Measurements from ENCODE around the gene KCNK2.

KCNK2 gene, protein sequence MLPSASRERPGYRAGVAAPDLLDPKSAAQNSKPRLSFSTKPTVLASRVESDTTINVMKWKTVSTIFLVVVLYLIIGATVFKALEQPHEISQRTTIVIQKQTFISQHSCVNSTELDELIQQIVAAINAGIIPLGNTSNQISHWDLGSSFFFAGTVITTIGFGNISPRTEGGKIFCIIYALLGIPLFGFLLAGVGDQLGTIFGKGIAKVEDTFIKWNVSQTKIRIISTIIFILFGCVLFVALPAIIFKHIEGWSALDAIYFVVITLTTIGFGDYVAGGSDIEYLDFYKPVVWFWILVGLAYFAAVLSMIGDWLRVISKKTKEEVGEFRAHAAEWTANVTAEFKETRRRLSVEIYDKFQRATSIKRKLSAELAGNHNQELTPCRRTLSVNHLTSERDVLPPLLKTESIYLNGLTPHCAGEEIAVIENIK

DNA sequence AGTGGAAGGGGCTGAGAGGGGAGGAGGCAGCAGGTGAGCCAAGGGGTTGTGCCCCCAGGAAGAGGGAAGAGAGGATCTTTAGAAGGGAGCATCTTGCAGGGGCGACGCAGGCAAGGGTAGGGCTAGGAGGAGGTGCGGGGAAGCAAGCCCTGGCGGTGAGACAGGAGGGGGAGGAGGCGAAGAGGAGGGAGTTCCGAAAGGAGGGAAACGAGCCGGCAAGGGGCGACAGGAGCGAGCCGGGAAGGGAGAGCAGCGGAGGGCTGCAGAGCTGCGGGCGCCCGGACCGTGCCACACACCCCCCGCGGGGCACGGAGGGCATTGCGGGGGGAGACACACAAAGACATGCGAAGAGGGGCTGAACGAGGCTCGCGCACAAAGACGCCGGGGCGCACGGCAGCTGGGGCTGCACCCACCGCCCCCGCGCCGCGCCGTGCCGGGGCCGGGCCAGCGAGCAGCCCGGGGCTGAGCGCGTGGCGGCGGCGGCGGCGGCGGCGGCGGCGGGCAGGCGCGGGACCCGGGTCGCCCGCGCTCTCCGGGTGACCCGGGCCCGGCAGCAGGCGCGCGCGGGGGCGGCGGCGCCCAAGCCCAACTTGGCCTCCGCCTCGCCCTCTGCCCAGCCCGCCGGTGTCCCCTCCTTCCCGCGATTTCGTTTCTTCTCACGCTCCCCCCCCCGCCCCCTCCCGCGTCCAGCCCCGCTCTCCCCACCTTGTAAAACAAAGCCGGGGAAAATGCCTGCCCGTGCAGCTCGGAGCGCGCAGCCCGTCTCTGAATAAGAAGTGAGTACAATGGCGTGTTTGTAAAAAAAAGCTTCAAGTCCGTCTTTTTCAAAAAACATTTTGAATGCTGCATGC lies at the start of gene KCNK2:
Gene KCNK2 (plus strand): TSS at position 206 of the 851 bp plus-strand sequence. CDS start 649 bp downstream, outside the sequence.
- peak; percentile 72 for DNase-seq (ENCODE audit: low spot score)

DNA sequence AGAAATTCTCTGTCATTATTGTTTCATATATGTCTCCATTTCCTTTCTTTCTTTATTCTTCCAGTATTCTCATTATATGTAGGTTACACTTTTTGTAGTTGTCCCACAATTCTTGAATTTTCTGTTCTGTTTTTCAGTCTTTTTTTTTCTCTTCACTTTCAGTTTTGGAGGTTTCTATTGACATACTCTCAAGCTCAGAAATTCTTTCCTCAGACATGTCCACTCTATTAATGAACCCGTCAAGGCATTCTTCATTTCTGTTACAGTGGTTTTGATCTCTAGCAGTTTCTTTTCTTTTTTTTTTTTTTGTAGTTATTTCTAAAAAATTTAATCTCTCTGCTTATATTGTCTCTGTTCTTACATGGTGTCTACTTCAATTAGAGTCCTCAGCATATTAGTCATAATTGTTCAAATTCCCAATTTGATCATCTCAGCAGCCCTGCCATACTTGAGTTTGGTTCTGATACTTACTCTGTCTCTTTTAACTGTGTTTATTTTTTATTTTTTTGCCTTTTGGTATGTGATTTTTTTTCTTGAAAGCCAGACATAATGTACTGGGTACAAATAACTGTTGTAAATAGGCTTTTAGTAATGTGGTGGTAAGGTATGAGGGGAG lies 49.5 kb upstream of the KCNK2 start:
- DNase-seq (ENCODE audit: low spot score) = no peak

DNA sequence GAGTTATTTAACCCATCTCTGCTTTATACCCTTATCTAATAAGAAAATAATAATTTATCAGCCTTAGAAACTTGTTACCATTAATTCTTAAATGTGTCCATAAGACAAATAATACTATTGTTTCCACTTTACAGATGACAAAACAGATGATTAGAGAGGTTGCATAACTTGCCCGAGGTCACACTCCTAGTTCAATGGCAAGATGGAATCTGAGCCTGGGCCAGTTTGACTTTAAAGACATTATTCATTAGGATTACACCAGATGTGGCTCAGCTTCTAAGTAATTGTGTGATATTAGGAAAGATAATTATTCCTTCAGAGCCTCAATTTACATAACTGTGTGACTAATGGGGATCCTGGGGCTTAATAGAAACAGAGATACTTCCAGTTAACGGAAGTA lies 42.3 kb upstream of the KCNK2 start:
- no peak for DNase-seq (ENCODE audit: low spot score)

DNA sequence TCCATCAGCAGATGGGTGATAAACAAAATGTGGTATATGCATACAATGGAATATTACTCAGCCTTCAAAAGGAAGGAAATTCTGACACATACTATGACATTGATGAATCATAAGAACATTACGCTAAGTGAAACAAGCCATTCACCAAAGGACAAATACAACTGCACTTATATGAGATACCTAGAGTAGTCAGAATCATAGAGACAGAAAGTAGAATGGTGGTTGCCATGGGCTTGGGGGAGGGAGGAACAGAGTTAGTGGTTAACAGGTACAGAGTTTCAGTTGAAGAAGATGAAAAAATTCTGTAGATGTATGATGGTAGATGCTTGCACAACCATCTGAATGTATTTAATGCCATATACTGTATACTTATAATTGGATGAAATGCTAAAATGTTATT lies 39.1 kb upstream of the KCNK2 start:
- DNase-seq (ENCODE audit: low spot score) = no peak

DNA sequence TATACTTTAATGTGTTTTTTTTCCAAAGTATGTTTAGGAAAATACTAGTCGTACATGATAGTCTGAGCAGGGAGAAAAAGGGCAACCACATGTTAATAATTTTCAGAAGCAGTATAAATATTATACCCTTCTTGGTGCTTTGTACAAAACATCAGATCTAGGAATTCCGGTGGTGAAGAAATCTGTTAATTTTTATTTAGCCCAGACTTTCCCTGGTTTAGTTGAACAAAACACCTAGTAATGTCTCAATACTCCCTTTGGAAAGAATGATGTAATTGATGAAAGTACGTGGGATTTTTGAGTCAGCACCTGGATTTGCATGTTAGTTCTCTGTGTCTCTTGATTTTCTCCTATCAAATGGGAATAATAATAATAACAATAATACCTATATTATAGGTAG lies 38.4 kb upstream of the KCNK2 start:
- DNase-seq (ENCODE audit: low spot score) = no peak

DNA sequence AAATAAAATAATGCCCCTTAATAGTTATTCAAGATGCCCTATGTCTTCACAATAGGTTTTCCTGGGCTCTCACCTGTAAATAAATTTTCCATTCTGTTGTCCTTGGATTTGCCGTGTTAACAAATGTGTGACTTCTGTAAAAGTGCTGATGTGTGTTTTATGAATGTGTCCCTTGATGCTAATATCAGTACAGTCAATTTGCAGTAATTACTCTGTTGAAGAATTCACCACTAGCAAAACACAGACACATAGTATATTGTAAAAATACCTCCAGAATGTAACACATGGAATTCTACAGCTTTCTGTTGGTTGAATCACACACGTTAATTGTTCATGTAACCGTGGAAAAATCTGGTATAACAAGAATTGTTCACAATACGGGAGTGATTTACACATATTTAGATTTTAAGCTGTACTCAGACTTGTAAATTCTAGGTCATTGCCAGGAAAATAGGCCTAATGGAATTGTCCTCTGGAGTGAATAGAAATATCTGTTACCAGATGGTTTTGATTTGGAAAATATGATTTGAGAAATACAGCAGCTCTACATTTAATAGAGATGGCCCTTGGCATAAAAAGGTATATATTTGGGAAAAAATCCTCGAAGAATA lies 36.7 kb upstream of the KCNK2 start:
- DNase-seq (ENCODE audit: low spot score) = peak; percentile 22

DNA sequence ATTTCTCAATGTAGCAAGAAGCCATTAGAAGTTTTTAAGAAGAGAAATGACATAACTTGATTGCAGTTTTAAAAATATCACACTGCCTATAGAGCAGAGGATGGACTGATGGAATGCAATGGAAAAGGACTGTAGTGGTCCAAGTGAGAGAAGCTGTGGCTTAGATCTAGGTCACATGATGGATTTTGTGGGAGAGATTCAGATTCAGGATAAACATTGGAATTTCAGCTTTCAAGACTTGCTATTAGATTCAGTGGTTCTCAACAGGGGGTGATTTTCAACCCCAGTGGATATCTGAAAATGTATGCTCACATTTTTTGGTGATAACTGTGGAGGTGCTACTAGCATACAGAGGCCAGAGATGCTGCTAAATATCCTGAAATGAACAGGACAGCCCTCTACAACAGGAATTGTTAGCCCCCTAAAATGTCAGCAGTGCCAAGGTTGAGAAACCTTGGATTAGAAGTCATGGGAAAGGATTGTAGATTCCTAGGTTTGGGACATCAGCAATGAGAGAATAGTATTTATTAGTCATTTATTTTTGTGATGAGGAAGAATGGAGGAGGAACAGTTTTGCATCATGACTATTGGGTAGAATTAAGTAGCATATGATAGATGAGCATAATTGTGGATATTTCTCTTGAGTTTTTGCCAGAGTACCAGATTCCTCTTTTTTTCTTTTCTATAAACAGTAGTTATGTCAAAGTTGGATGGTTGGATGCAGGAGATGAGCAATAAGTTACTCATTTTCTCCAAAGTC lies 30.1 kb upstream of the KCNK2 start:
- DNase-seq (ENCODE audit: low spot score) = peak; percentile 40

DNA sequence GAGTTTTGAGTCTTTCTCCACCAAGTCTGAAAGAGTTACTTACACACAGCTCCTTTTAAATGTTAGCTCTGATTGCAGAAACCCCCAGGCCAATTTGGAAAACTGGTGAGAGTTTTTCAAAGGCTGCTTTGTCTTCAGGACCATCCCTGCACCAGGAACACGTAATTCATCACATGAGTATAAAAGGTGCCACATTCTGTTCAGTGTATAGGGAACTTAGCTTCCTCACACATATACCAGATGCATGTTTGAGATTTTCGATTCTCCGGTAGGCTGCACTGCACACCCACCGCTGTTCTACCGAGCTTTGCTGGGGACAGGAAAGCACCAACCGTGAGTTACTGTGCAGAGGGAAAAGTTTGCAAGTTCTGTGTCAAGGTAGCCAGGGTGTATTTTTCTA lies 28.3 kb upstream of the KCNK2 start:
- no peak for DNase-seq (ENCODE audit: low spot score)

DNA sequence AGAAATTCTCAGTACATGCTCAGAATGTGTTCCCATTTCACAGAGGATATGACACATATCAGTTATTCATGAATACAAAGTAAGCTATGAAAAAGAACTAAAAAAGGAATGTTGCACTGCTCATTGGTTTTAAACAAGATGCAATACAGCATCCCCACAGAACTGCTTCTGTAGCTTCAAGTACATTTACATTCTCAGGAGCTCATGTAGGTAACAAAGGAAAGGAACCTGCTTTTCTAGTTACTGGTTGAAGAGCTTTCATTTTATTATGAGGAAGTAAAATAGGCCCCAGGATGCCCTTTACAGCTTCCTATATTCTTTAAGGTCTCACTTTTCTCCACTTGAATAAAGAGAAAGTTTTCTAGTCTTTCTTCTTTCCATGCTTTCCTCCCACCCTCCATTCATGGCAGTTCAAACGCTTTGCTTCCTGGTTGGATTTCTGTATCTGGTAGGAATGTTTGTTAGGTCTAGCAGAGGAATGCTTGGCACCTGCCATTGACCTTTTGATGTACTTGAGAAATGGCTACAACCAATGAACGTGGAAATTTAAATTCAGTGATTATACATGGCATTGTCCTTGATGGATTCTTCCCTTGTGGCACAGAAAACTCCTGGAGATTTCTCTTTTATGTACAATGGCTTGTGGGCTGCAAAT lies 27.1 kb upstream of the KCNK2 start:
- no peak for DNase-seq (ENCODE audit: low spot score)

DNA sequence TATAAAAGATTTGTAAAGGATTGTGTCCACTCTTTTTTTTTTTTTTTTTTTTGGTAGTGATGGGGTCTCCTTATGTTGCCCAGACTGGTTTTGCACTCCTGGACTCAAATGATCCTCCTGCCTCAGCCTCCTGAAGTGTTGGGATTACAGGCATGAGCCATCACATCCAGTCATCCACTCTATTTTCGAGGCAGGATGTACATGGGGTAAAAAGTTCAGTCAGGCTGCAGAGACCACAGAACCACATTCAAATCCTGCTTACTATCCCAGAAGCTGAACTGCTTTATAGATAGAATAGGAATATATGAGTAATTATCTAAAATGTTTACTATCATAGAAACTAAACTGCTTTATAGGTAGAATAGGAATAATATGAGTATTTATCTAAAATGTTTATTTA lies 26.0 kb upstream of the KCNK2 start:
- no peak for DNase-seq (ENCODE audit: low spot score)

DNA sequence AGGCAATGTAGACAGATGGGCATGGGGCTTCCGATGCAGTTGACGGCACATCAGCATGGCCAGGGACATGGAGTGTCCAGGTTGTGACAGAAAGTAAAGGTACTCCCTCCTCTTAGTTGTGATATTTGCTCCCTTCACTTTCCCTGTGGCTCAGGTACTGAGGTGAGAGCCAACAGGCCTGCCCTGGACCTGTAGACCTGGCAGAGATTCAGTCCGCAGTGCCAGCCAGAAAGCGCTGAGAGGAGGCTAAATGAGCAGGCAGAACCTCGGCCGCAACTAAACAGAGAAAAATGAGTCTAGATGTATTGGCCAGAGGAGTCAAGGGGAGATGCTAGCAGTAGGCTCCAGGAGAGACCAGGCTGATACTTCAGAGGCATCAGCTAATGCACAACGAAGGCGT lies 22.6 kb upstream of the KCNK2 start:
- DNase-seq (ENCODE audit: low spot score) = no peak

DNA sequence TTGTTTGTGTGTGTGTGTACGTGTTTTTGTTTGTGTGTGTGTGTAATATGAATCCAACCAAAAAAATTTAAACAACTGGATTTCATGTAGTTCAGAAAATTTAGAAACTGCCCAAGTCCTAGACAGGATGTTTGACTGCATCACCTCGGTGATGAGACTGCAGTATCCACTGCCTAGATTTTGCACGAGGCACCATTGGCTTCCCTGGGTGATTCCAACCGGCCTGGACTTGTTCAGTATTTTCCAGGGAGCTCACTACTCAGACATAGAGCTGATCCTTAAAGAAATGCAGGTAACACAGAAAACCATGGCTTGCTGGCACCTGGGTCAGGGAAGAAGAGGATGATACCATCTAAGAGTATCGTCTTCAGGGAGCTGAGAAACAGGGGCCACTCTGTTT lies 18.2 kb upstream of the KCNK2 start:
- no peak for DNase-seq (ENCODE audit: low spot score)

DNA sequence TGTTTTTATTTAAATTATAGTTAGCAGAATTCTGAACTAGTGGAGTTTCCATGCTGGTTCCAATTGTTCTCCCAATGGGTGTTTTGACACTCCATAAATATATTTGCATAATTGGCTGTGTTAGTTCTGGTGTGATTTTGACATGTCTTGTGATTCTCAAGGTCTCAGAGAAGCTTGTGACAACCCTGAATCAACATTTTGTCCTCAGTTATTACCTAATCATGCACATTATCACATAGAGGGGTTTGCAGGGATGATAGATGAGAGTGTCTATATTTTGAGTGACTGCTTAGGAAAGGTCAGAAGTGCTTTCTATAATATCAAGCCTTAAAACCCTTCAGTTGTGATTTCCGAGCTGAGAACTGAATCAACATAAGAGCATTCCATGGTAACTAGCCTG lies 11.5 kb upstream of the KCNK2 start:
- no peak for DNase-seq (ENCODE audit: low spot score)

DNA sequence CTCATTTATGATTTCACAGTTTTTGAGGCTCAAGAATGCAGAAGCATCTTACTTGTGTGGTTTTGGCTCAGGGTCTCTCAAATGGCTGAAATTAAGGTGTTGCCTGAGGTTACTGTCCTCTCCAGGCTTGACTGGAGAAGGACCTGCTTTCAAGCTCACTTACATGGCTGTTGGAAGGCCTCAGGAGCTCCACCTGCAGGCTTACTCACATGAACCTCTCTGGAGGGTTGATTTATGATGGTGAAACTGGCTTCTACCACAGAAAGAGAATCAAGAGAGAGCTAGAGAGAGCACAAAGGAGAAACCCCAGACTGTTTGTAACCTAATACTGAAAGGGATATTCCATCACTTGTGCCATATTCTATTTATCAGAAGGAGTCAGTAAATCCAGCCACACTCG lies 6.2 kb upstream of the KCNK2 start:
- no peak for DNase-seq (ENCODE audit: low spot score)

DNA sequence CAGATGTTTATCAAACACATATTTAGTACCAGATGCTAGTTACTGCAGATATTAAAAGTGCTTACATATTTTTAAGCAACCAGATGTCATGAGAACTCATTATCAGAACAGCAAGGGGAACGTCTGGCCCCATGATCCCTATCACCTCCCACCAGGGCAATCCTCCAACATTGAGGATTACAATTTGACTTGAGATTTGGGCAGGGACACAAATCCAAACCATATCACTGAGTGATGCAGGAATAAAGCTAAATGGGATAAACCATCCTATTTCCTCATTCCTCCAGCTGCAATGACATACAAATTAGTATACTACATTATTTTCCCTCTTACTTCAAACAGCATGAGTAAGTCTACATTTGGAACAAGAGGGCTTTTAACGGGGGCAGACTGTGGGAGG lies 3.1 kb upstream of the KCNK2 start:
- no peak for DNase-seq (ENCODE audit: low spot score)

DNA sequence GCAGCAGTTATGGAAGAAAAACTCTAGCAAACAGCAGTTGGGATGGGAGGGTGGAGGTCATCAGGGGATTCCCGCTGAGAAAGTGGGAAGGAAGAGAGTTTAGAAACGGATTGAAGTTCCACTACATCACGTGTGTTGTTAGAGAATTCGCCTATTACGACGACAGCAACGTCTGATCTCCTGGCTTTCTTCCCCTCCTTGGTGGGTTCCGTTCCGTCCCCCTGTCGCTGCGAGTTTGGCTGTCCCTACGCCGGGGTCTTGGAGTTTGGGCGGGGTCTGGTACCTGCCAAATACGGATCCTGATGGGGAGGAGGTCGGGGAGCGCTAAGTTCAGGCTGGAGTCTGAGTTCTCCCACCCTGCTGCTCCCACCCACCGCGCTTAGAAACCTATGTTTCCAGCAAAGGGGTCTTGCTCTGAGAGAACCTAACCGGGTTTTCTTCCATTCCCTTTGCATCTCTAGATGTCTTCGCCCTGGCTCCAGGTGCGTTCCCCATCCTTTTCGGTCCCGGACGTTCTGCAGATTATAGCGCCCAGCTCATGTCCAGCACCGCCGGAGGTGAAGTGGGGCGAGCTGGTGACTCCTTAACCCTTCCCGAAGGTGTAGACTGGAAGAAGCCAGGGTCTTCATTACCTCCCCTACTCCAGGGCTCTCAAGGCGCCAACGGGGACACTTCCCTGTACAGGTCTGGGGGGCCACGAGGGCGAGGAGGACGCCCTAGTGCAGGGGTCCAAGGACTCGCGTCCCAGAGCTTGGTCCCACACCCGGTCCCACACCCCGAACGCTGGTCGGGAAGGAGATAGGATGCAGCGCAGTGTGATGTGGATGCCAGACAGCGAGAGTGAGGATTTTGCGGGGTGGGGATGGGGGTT lies 641 bp upstream of the KCNK2 start:
- DNase-seq (ENCODE audit: low spot score) = no peak

DNA sequence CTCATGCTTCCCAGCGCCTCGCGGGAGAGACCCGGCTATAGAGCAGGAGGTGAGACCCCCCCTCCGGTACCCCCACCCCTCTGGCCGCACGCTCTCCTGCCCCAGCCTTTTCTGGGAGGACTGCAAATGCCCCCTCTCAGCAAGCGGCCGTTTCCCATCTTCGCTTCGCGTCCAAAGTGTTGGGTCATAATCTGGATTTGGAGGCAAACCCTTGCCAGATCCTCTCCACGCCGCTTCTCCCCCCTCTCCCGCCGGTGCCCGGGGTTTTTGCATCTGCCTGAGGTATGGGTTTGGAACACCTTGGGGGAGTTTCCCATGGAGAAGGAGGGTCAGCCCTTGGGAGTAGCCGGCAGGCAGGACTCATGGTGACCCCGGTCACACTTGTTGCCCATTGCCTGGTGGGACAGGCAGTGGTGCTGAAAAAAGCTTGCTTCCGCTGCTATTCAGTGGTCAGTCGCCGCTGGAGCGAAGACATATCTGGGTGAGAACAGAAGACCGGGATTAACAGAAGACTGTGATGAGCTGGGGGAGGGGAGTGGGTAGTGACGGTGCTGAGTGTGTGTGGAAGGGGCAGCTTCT lies 935 bp downstream of the KCNK2 start:
- peak; percentile 43 for DNase-seq (ENCODE audit: low spot score)

DNA sequence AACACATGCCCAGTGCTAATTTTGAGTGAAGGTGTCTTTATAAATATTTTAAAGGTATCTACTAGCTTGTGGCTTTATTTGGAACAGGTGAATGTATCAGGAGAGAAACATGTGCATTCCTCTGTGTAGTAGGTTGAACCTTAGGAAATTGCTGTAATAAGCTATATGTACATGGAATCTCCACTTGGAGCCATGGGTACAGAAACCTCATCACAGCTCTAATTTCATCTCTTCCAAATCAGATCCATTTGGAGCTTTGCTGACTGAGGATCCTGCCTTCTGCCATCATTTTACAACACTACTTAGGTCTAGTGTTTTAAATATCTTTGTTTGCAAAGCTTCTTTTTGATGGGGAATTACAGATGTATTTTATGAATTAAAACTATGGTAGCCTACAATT lies 2.1 kb downstream of the KCNK2 start:
- no peak for DNase-seq (ENCODE audit: low spot score)

DNA sequence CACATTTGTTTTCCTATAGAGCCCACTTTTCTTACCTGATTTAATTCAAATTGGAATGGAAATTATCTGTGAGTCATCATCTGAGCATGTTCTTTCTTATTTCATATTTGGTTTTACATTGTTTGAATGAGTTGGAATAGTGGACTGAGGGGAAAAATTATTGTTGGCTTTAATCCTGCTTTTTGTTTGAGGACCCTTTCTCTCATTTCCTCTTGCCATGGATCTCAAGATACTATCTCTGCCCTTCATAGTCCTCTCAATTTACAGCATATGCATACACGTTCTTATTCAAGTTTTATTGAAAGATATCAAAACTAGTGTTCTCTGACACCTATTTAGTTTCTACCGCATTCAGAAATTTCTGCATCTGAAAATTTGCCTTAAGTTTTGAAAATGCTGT lies 5.1 kb downstream of the KCNK2 start:
- no peak for DNase-seq (ENCODE audit: low spot score)

DNA sequence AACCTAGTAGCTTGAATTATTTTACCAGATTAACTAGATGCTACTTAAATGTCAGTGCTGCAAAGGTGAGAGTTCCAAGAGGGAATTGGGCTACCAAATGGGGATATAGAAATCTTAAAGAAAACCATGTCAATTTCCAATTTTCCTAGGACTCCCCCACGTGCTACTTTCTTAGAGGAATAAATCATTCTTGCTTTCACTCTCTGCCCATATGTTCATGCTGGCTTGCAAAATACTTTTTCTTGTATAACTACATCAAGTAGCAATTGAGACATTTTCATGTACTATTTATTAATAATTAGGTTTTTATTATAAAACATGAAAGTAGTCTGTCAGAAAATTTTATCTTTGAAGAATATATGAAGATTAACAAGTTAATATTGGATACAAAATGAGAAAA lies 11.8 kb downstream of the KCNK2 start:
- DNase-seq (ENCODE audit: low spot score) = no peak

Data from GM03348 (cell line).